Panc1 (cell line): ENCODE data around the gene C22orf15.

Experiments
- SIN3A ChIP-seq: IDR thresholded peaks from 2 replicates; pipeline ENCODE4 v1.6.1; 2012; ENCODE audit warnings: low read depth, mild to moderate bottlenecking, low read length, moderate library complexity, borderline replicate concordance; ENCODE audit not compliant: insufficient read depth
- TCF7L2 ChIP-seq: IDR thresholded peaks from 2 replicates; pipeline ENCODE4 v1.6.1; 2011; ENCODE audit warnings: mild to moderate bottlenecking, low read depth, low read length, inconsistent platforms
- TF ChIP-seq, protein P1 (sequence below): fragments of 450-650 bp; IDR thresholded peaks from 2 replicates; pipeline ENCODE4 v1.5.1; 2017; ENCODE audit warnings: mild to moderate bottlenecking
- TF ChIP-seq, protein P2 (sequence below), 2 experiments: IDR thresholded peaks; 2 replicates each; pipeline ENCODE4 v1.6.1; 2011 to 2012; ENCODE audit warnings: low read depth in 2 of 2, control low read depth in 1 of 2, low read length in 1 of 2, mild to moderate bottlenecking in 1 of 2, moderate library complexity in 1 of 2; ENCODE audit not compliant: insufficient read depth in 1 of 2

DNA sequence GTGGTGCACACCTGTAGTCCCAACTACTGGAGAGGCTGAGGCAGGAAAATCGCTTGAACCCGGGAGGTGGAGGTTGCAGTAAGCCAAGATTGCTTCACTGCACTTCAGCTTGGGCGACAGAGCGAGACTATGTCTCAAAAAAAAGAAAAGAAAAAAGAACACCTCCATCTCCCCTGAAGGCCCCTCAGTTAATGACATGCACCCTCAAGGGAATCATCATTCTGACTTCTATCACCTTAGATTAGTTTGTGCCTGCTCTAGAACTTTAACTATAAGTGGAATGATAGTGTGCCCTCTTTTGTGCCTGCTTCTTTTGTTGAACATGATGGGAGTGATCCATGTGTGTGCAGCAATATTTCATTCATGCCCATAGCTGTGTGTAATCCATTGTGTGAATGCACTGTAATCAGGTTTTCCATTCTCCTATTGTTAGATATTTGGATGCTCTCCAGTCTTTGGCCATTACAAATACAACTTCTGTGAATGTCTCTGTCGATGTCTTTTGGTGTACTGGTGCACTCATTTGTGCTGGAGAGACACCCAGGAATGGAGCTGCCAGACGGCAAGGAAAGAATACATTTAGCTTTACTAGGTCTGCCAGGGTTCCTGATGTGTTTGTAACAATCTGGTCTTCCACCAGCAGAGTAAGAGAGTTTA, 7.7 kb upstream of the C22orf15 start:
- TF ChIP-seq, protein P1, sequence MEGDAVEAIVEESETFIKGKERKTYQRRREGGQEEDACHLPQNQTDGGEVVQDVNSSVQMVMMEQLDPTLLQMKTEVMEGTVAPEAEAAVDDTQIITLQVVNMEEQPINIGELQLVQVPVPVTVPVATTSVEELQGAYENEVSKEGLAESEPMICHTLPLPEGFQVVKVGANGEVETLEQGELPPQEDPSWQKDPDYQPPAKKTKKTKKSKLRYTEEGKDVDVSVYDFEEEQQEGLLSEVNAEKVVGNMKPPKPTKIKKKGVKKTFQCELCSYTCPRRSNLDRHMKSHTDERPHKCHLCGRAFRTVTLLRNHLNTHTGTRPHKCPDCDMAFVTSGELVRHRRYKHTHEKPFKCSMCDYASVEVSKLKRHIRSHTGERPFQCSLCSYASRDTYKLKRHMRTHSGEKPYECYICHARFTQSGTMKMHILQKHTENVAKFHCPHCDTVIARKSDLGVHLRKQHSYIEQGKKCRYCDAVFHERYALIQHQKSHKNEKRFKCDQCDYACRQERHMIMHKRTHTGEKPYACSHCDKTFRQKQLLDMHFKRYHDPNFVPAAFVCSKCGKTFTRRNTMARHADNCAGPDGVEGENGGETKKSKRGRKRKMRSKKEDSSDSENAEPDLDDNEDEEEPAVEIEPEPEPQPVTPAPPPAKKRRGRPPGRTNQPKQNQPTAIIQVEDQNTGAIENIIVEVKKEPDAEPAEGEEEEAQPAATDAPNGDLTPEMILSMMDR = no peak
- TF ChIP-seq SIN3A = no peak
- TF ChIP-seq, protein P2, sequence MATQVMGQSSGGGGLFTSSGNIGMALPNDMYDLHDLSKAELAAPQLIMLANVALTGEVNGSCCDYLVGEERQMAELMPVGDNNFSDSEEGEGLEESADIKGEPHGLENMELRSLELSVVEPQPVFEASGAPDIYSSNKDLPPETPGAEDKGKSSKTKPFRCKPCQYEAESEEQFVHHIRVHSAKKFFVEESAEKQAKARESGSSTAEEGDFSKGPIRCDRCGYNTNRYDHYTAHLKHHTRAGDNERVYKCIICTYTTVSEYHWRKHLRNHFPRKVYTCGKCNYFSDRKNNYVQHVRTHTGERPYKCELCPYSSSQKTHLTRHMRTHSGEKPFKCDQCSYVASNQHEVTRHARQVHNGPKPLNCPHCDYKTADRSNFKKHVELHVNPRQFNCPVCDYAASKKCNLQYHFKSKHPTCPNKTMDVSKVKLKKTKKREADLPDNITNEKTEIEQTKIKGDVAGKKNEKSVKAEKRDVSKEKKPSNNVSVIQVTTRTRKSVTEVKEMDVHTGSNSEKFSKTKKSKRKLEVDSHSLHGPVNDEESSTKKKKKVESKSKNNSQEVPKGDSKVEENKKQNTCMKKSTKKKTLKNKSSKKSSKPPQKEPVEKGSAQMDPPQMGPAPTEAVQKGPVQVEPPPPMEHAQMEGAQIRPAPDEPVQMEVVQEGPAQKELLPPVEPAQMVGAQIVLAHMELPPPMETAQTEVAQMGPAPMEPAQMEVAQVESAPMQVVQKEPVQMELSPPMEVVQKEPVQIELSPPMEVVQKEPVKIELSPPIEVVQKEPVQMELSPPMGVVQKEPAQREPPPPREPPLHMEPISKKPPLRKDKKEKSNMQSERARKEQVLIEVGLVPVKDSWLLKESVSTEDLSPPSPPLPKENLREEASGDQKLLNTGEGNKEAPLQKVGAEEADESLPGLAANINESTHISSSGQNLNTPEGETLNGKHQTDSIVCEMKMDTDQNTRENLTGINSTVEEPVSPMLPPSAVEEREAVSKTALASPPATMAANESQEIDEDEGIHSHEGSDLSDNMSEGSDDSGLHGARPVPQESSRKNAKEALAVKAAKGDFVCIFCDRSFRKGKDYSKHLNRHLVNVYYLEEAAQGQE (IDR thresholded peaks at IDR 0.05; ENCODE audit: insufficient read depth in 1 of 2, low read depth in 2 of 2, low read length in 1 of 2) = no peak
- TF ChIP-seq TCF7L2 = no peak
